GM21529 (cell line): ENCODE measurements around the gene ZNF423.
"Not testable (repeated sequence)": the region's sequence is repeated elsewhere in the genome, so short reads cannot be mapped to it uniquely, and the experiment has no call there.

ENCODE experiments used
- ATAC-seq: cut with Tn5 transposase; IDR thresholded peaks from one replicate; pipeline ENCODE4 v1.9.1; 2021; ENCODE audit not compliant: unreplicated experiment

Gene ZNF423

DNA sequence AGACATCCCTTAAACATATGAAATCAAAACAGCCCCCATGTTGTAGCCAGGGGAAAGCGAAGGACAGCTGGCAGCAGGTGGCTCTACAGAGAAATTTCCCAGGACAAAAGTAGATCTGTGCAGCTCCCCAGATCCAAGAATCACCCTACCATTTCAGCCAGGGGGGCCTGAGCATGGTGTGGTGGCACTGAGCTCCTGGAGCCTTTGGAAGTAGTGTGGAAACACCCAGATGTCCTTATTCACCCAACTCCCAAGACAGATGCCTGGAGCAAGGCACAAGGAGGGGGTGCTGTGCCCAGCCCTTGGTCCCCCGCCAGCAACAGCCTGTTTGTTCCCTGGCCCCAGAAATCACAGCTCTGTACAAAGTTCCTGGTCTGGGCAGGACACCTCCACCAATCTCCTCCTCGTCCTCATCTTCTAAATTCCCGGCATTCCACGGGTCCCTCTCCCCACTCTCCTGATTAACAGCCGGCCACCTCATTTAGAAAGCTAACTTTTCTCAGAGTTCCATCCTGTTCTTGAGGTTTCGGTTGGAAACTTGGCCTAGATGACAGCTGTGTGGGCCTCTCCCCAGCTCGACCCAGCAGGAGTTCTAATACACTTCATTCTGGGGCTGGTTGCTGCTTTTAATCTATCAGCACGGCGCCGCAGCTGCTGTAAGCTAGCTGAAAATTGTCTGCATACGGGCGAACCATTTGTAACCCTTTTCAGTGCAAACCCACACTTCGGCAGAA is 291.2 kb downstream of the ZNF423 start:
- no peak for ATAC-seq

DNA sequence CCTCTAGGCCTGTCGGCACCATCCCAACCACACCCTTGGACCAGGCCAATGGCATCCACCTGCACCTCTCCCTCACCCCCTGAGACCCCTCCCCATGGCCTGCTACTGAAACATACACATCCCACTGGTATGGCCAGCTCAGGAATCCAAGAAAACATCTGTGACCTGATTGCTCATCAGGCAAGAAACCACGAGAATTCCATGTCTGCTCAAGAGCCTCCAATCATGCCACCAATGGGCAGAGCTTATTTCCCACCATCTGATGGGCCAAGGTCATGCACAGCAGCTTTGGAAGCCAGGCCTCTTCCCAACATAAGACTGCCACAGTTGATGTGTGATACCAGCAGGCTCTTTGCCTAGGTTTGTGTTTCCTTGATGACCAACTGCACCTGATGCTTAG is 292.2 kb downstream of the ZNF423 start:
- no peak for ATAC-seq

DNA sequence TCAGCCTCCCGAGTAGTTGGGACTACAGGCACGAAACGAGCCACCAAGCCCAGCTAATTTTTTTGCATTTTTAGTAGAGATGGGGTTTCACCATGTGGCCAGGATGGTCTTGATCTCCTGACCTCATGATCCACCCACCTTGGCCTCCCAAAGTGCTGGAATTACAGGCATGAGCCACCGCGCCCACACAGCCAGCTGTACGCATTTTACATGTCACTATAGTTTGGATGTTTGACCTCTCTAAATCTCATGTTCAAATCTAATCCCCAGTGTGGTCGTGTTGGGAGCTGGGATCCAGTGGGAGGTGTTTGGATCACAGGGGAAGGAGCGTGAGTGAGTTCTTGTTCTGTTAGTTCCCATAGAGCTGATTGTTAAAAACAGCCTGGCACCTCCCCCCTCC is 293.0 kb downstream of the ZNF423 start:
- not testable (repeated sequence) for ATAC-seq

DNA sequence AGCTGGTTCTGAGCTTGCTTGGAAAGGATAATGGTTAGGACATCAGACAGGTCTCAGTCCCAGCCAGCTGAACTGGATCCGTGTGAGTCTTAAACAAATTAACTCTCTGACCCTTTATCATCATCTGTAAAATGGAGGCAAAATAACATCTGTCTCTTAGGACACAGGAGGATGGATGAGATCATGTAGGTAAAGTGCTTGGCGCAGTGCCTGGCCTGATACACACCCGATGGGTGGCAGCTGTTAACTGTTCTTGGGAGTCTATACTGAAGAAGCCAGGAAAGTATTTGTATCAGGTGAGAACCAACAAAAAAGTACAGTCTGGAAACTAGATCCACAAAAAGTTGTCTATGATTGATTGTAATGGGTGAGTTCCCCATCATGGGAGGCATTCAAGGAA is 293.7 kb downstream of the ZNF423 start:
- ATAC-seq = no peak

DNA sequence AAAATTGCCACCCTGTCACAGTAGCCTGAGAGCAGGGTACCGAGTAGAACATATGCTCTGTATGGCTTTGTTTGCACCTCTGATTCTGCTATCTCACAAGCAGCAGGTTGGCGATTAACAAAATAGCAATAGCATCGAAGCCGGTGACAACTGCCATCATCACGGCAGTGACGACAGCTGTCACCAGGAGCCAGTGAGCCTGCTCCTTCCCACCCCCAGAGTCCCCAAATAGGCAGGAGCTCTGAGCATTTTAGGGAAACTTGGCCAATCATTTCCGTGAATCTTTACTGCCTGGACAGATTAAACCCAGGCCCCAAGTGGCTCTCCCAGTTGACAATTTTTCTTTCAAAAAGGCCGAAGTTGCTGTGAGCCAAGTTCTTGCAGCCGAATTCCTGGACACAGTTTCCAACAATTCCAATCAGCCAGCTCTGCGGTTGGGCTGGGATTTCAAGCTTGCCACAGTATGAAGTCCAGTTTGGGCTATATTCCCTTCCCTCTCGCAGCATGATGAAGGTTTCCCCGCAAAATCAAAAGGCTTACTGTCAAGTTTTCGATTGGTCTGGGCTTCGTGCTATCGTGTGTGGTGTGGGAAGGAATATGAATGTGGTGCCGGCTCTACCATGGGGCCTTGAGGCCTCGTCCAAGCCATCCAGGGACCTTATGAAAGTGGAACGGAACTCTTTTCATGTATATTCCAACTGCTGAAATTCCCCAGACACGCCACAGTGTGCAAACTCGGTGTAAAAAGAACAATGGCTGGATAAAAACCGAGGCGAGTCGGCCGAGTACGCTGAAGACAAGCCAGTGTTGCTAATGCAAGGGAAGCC is 295.7 kb downstream of the ZNF423 start:
- ATAC-seq = no peak

DNA sequence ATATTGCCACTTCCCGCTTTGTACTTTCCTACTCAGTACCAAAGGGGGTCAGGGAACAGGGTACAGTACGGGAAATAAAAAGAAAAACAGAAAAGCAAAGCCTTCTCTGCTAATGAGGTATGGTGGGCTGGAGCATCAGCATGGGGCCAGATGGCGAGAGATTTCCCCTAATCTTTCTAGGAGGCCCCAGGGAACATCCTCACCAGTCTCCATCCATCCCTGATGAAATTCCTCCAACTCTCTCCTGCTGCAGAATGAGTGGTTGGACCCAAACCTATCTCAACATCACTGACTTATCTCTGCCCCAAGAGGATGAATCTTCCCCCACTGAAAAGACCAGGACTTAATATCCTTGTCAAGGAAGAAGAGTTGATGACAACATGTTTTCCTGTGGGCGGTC is 296.7 kb downstream of the ZNF423 start:
- no peak for ATAC-seq

DNA sequence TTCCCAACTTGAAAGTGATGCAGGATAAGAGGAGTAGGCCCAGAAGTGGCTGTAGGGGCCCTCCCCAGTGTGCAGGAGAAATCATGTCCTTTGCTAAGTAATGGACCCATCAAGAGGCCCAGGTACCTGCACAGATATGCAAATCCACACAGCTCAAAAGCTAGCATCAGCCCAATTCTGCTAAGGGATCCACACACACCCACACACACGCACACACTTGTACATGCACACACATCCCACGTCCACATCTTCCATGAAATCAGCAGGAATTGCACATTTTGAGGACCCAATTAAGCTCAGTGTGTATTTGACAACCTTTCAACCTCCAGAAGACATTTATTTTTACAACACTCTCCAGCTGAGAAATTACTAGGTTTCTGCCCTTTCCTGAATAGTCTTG is 297.5 kb downstream of the ZNF423 start:
- no peak for ATAC-seq

DNA sequence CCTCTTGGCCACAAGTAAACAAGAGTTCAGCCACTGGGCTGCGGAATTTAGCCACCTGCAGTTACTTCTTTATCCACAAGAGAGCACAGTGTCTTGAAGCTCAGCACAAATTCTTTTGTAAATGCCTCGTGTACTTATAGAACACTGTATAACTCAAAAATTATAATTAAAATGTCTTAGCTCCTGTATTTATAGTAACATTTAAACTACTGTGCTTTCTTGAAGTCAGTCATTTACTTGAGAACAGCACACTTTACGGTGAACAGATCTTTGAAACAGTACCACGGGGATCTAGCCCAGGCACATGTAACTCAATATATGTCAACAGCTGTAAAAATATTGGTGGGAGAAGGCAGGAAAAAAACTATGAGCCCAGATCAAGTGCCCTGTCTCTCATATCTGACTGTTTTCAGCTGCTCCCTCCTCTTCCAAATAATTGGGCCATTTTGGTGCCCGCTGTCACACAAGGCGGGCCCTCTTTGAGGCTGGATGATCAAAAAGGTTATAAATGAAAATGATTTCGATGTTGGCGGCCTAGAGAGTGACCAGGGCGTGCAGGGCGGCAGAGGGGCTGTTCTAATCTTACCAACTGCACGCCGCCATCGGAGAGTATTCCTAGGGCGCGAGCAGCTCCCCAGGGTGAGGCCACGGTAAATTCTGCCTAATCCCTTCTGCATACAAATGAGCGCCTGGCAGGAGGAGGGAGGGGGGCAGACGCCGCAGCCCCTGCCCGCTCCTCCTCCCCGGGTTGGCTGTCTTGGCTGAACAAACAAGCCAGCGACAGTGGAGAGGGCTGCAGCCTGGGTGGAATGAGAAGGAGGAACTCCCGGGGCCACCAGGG is 299.1 kb downstream of the ZNF423 start:
- no peak for ATAC-seq

DNA sequence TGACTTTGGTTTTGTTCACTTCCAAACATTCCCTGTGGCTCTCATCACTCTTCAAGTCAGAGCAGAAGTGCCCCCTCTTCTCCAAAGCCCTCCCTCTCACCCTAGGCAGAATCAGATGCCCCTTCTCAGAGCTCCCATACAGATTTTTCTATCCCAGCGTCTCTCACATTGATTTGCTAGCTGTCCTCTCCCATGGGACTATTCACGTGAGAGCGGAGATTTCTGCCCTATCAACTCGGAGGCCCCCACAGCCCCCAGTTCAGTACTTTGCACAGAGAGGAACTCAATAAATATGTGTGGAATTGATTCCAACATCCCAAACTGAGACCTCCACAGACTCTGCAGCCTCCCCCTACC is 299.7 kb downstream of the ZNF423 start:
- ATAC-seq = no peak

DNA sequence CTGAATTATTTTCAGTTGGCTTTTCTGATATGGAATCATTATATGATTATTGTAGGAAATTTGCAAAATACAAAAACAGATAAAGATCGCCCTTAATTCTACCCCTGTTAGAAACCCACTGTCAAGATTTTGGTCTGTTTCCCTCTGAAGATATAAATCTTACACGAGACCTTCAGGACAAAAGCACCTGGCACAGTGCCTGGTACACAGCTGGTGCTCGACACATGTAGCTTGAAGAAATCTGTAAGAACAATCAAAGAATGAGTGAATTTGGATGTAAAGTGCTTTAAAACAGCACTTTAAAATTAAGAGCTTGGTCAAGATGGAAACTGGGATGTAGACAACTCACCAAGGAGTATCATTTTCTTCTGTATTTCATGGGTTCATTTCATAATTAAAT is 301.2 kb downstream of the ZNF423 start:
- ATAC-seq = no peak

DNA sequence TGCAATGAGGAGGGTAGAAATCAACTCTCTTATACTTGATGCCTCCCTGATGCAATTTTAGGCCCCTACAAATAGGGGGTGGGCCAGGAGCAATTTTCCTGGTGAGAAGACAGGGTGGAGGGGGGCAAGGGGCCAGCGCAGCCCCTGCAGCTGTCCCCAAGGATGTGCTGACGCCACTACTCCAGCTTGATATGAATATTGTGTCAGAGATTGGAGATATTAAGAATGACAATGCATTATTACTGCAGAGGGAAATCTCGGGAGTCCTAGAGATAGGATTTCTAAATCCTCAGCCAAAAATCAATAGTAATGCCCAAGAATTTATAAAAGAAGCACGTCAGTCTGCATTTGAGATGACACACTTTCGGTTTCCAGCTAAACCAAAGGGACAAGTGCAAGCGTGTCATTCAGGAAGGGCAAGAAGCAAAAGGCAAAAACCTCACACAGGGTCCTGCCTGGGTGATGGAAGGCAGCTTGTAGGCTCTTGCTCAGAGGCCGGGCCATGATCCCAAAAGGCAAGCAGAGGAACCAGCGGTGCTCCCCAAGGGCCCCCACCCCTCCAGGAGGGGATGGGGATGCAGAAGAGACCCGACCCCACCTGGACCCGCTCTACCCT is 303.5 kb downstream of the ZNF423 start:
- ATAC-seq = no peak

DNA sequence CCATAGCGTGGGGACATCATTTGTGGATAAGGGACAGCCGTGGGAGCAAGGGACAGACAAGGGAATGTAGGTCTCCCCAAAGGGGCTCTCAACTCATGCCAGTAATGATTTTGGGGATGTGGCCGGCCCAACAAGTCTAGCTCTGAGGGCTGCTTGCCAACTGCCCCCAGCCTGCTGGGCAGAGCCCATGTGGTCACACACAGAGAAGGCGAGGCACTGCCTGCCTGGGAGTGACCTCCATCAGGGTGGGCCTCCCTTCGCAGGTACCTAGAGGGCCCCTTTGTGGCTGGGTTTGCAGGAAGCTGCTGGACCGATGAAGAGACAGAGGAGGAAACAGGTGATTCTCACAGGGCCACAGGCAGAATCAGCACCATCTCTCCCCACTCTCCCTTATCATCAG is 305.2 kb downstream of the ZNF423 start:
- ATAC-seq = no peak

DNA sequence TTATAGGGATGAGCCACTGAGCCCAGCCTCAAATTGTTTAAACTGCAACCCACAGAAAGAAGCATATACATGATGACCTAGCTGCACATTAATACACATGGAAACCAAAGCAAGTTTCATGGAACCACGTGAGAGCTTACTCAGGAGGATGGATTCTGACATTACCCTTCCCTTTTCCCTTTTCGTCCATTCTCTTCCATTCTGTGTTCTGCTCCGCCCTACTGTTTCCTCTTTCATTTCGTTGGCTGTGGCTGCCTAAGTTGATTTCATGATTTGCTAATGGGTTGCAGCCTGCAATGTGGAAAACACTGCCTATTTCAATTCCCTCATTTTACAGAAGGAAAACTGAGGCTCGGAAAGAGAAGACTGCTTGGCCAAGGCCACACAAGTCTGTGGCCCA is 305.8 kb downstream of the ZNF423 start:
- ATAC-seq = no peak

DNA sequence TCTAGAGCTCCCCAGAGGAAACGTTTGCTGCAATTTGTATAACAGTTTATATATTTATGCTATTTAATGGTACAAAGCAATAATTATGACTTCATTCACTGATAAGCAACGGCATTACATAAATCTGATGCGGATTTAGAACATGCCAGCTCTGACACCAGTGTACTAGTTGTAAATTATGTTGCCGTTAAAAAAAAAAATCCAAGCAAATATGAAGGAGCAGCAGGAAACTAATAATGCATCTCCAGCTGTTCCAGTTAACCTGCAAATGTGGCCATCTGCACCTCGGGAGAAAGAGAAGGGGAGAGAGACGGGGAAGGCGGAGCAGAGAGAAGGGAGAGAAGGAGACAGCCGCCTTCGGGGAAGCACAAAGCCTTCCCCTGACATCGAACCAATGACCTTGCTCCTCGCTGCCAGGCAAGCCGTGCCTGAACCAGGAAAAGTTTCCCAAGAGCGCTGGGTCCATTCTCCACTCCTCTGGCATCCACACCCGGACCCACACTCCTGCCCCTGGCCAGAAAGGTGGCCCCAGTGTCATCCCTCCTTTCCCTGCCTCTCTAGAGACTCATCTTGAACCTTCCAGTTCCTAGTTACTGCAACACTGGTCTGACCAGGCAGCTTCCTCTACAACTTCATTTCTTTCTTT is 307.5 kb downstream of the ZNF423 start:
- ATAC-seq = no peak

DNA sequence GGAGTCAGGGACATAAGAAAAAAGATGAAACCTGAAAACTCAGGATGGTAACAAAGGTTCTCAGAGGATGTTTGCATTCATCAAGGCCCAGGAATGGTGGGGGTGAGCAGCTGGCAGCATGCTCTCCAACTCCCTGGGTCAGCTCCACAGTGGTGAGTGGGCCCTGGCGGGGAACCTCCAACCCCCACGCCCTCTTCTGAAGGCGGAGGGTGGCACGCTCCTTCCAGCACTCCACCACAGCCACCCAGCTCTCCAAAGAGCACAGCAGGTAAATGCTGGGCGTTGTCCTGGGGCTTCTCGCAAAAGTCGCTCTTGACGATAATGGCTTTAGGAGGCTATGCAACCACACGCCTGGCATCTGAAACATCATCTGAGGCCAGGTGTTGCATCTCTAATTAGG is 308.5 kb downstream of the ZNF423 start:
- ATAC-seq = no peak

DNA sequence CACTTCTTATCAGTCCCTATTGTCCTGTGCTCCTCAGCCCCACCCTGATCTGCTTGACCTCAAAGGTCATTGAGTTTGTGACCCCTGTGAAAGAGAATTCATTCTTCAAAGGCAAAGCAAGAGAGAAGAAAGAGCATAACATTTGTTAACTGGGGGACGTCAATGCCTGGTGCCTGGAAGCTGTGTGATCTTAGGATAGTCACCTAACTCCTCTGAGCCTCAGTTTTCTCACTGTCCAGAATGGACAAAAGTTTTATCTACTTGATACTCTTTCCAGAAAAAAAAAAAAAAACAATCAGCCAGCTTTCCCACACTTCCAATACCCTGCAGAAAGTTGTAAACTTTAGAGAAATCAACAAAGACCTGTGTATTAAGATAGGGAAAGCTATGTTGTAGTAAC is 309.2 kb downstream of the ZNF423 start:
- no peak for ATAC-seq

DNA sequence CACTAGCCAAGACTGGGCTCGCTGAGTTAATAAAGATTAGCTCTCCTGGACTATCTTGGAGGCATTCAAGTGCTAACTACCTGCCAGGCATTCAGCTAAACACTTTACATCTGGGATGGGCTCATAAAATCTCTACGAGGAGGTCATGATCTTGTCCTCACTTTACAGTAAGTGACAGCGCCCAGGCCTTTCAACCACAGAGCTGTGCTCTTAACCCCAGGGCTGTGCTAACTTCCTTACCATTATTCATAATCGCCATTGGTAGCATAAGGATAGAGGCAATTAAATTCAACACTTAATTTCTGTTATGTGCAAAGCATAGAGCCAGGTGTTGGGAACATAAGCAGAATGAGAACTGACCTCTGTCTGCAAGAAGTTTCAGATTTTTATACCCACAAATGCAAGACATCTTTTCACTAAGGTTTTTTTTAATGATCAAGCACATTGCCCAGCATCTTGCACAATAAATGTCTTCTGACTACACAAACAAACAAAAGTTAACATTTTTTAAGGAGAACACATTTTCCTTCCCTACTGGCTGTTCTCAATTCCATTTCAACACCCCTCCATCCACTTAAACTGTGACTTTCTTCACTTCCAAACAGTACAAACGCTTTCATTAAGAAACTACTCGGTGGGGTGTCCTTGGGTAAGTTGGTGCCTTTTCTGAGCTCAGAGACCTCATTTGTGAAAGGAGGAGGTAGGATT is 310.0 kb downstream of the ZNF423 start:
- ATAC-seq = no peak

DNA sequence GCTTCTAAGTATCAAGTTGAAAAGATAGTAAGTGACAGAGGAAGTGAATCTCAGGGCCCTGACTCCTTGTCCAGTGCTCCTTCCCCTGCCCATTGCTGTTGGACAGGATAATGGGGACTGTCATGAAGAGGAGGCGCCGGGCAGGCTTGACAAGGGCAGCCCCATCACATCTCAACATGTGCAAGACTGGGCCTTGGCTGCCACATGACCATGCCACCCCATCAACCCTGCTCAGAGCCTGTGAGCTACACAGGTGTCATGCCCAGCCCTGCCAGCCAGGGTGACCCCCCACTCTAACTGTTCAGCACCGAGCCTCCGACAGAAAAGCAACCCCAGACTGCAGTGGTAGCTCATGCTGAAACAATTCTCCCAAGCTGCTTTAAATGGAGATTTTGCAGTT is 310.7 kb downstream of the ZNF423 start:
- no peak for ATAC-seq

DNA sequence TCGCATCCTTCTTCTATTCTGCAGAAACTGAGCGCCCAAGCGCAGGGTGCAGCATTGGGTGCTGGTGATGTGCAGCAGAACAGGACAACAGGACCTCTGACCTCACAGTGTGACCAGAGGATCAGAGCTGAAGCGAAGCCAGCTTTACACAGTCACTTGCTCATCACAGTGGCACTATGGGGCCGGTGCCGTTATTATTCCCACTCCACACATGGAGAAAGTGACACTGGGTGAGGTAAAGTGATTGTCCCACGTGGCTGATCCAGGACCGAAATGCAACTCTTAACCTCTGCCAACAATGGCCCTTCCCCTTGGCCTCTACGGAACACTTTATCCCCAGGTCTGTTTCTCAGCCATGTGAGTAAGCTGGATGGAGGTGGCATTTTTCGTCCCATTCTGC is 311.1 kb downstream of the ZNF423 start:
- ATAC-seq = no peak

DNA sequence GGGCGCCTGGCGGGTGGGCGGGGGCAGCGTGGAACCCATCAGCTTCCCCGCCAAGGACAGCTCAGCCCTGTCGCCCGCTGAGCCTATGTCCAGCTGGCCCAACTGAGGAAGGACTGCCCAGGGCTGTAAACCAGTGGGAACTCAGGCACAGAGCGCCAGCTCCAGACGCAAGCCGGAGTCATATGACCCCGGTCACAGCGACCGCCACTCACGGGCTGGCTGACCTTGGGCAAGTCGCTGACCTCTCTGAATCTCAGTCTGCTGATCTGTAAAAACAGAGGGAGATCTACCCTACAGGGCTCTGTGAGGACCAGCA is 312.3 kb downstream of the ZNF423 start:
- ATAC-seq = no peak
